Stimulated activated naive CD8-positive, alpha-beta T cell treated with anti-CD3 and anti-CD28 coated beads, Interleukin-15, Interleukin-2, amounts not matched to agents 100 ng/mL and 50 ng/mL, for 24 hours (primary cell): ENCODE data around the gene FSCN2.
"Not testable (repeated sequence)": the region's sequence is repeated elsewhere in the genome, so short reads cannot be mapped to it uniquely, and the experiment has no call there.

Experiments used
- H3K27ac Mint-ChIP-seq: one replicate; pipeline ENCODE4 v1.8.0; 2021; ENCODE audit warnings: mild to moderate bottlenecking, mixed read lengths
- H3K27me3 Mint-ChIP-seq: one replicate; pipeline ENCODE4 v1.8.0; 2021; ENCODE audit warnings: mixed read lengths
- H3K36me3 Mint-ChIP-seq: one replicate; pipeline ENCODE4 v1.8.0; 2021; ENCODE audit warnings: low read depth, mixed read lengths
- H3K4me1 Mint-ChIP-seq: one replicate; pipeline ENCODE4 v1.8.0; 2021; ENCODE audit warnings: low read depth, mixed read lengths
- H3K4me3 Mint-ChIP-seq: one replicate; pipeline ENCODE4 v1.8.0; 2021; ENCODE audit warnings: mild to moderate bottlenecking, mixed read lengths
- H3K9me3 Mint-ChIP-seq: one replicate; pipeline ENCODE4 v1.8.0; 2021; ENCODE audit warnings: mixed read lengths

The FSCN2 gene

GRCh38 chr17:81584771-81585170 is 56.6 kb downstream of the FSCN2 start:
- peaks cover 74% of the 10 kb centered on the region for H3K36me3 Mint-ChIP-seq
- H3K27me3 Mint-ChIP-seq, H3K9me3 Mint-ChIP-seq, H3K4me1 Mint-ChIP-seq, H3K27ac Mint-ChIP-seq, H3K4me3 Mint-ChIP-seq: not testable (repeated sequence)

- Mint-ChIP-seq H3K36me3 (peaks cover 70% of the 10 kb centered on the region), H3K9me3 (no peaks in the 10 kb centered on the region), H3K4me3 (no peak overlapping the region), H3K4me1 (no peaks in the 10 kb centered on the region), H3K27me3 (no peaks in the 10 kb centered on the region), H3K27ac (no peak overlapping the region)
Observed at GRCh38 chr17:81586096-81586495, 57.9 kb downstream of the FSCN2 start.
